Endothelial cell of umbilical vein (primary cell): ENCODE measurements around the gene NSMCE1. TPM values are rescaled to one million over a fixed set of nuclear protein-coding genes. Genes with fewer than 3 reads are reported as not detected.

ENCODE experiments used
- BruUV-seq: library from RNA; stranded (reverse); fragments of 400-500 nt; replicated peaks from 2 replicates; lab custom pipeline; 2021; lab: Mats Ljungman, UMichigan
- CTCF ChIA-PET: fragments of 300-600, 350-600 bp; sonication (Branson Sonifier 250); formaldehyde crosslinking; loops from one replicate; lab custom pipeline; 2021; ENCODE audit warnings: antibody characterized with exemption, inconsistent platforms; lab: Charles Lee
- POLR2A ChIA-PET: fragments of 300-600, 350-600 bp; sonication (Branson Sonifier 250); formaldehyde crosslinking; loops from one replicate; lab custom pipeline; 2021; ENCODE audit warnings: antibody characterized with exemption, inconsistent platforms; lab: Charles Lee
- DNase-seq: peaks from one replicate; pipeline ENCODE4 v3.0.0-alpha.2; 2011; ENCODE audit warnings: low read depth, low spot score
- FAIRE-seq: peaks from 2 replicates; lab custom pipeline; 2011; peaks lifted over from hg19 to GRCh38; lab: Jason Lieb, UNC
- H2AFZ ChIP-seq: 2 replicates; pipeline ENCODE4 v1.6.0; 2012; ENCODE audit warnings: low read depth, low read length, control low read depth, inconsistent platforms
- H3K27ac ChIP-seq: 2 replicates; pipeline ENCODE4 v1.5.1; 2011; ENCODE audit warnings: low read depth, mild to moderate bottlenecking, control low read depth, low read length, moderate library complexity; ENCODE audit not compliant: insufficient read depth
- H3K27me3 ChIP-seq, 2 experiments: 2 replicates each; pipeline versions ENCODE4 v1.6.0 to v1.6.1; 2011; ENCODE audit warnings: low read length in 2 of 2, mixed read lengths in 1 of 2; ENCODE audit not compliant: control insufficient read depth in 2 of 2, insufficient read depth in 2 of 2
- H3K36me3 ChIP-seq, 2 experiments: 2 replicates in 1 of 2; 3 replicates in 1 of 2; pipeline ENCODE4 v1.5.1; 2011; ENCODE audit warnings: low read length in 2 of 2, mild to moderate bottlenecking in 1 of 2, moderate library complexity in 1 of 2; ENCODE audit not compliant: control insufficient read depth in 2 of 2, insufficient read depth in 2 of 2; ENCODE audit errors: extremely low read depth in 1 of 2
- H3K4me1 ChIP-seq: 3 replicates; pipeline ENCODE4 v1.5.1; 2011; ENCODE audit warnings: mild to moderate bottlenecking, low read length; ENCODE audit not compliant: control insufficient read depth, insufficient read depth; ENCODE audit errors: extremely low read depth
- H3K4me2 ChIP-seq: 2 replicates; pipeline ENCODE4 v1.6.1; 2011; ENCODE audit warnings: low read length, control low read depth, mixed read lengths; ENCODE audit not compliant: insufficient read depth
- H3K4me3 ChIP-seq, 3 experiments: fragments of 200-600 bp in 1 of 3; sonication (generic), shearing (Covaris generic) in 1 of 3; replicated peaks in 1 of 3; 2 replicates each; pipeline ENCODE4 v1.5.1; 2011 to 2016; ENCODE audit warnings: control low read depth in 3 of 3, low read length in 3 of 3, mild to moderate bottlenecking in 2 of 3, inconsistent platforms in 1 of 3, low read depth in 1 of 3, moderate library complexity in 1 of 3; ENCODE audit not compliant: insufficient read depth in 1 of 3
- H3K79me2 ChIP-seq: 2 replicates; pipeline ENCODE4 v1.6.0; 2012; ENCODE audit warnings: low read length, inconsistent platforms; ENCODE audit not compliant: control insufficient read depth, insufficient read depth
- H3K9ac ChIP-seq: replicated peaks from 2 replicates; pipeline ENCODE3; 2011; ENCODE audit warnings: low read length, control low read depth; ENCODE audit not compliant: insufficient read depth; ENCODE audit errors: extremely low read depth
- H3K9me1 ChIP-seq: replicated peaks from 3 replicates; pipeline ENCODE4 v1.6.0; 2011; ENCODE audit warnings: mild to moderate bottlenecking, low read length; ENCODE audit not compliant: control insufficient read depth, insufficient read depth; ENCODE audit errors: extremely low read depth
- H3K9me3 ChIP-seq: replicated peaks from 2 replicates; pipeline ENCODE4 v1.5.1; 2012; ENCODE audit warnings: low read length, inconsistent platforms; ENCODE audit not compliant: control insufficient read depth, insufficient read depth
- H4K20me1 ChIP-seq: replicated peaks from 2 replicates; pipeline ENCODE3; 2011; ENCODE audit warnings: mild to moderate bottlenecking, low read length; ENCODE audit not compliant: control insufficient read depth, insufficient read depth; ENCODE audit errors: extremely low read depth
- EZH2 ChIP-seq: IDR thresholded peaks from 2 replicates; pipeline ENCODE4 v1.6.1; 2012; ENCODE audit warnings: borderline replicate concordance, low read depth, mild to moderate bottlenecking, moderate library complexity, low read length, inconsistent platforms; ENCODE audit not compliant: severe bottlenecking
- FOS ChIP-seq: IDR thresholded peaks from 2 replicates; pipeline ENCODE4 v1.6.1; 2011; ENCODE audit warnings: mild to moderate bottlenecking, low read length, moderate library complexity, borderline replicate concordance; ENCODE audit not compliant: insufficient read depth
- GATA2 ChIP-seq: IDR thresholded peaks from 2 replicates; pipeline ENCODE4 v1.7.0; 2011; ENCODE audit warnings: low read depth, mild to moderate bottlenecking, moderate library complexity, mixed read lengths, low read length; ENCODE audit not compliant: insufficient read length, insufficient read depth
- JUN ChIP-seq: IDR thresholded peaks from 2 replicates; pipeline ENCODE4 v1.6.1; 2011; ENCODE audit warnings: borderline replicate concordance, low read depth; ENCODE audit not compliant: insufficient read length, insufficient read depth
- MYC ChIP-seq: IDR thresholded peaks from one replicate; pipeline ENCODE4 v1.6.1; 2011; ENCODE audit warnings: mild to moderate bottlenecking, low read depth, low read length
- POLR2A ChIP-seq: IDR thresholded peaks from 2 replicates; pipeline ENCODE4 v1.6.1; 2012; ENCODE audit warnings: low read depth, mild to moderate bottlenecking, control low read depth, low read length
- POLR2AphosphoS5 ChIP-seq: IDR thresholded peaks from 2 replicates; pipeline ENCODE4 v1.6.1; 2012; ENCODE audit warnings: low read depth, mild to moderate bottlenecking, control low read depth, low read length, moderate library complexity; ENCODE audit not compliant: insufficient read depth
- dilution Hi-C: fragments of 300-500 bp; cut with MboI; formaldehyde crosslinking; loops from one replicate; pipeline ENCODE4 v1.15.0; 2019; ENCODE audit warnings: low sequenced_read_pairs; ENCODE audit not compliant: extremely low pct_ligation_motif_present
- intact Hi-C: fragments of 100-400 bp; cut with micrococcal nuclease; formaldehyde crosslinking; loops from one replicate; pipeline ENCODE4 v1.10.0; 2022
- polyA plus RNA-seq, 4 experiments: library from polyadenylated mRNA; depleted of rRNA in 3 of 4; stranded (reverse) in 3 of 4; unstranded in 1 of 4; fragments of >200 nt; gene quantifications; 2 replicates each; pipeline versions ENCODE4 v1.2.1 to v1.2.3, GENCODE V29; 2011 to 2012; ENCODE audit warnings: missing spikeins in 1 of 4
- total RNA-seq: library from RNA; stranded (reverse); gene quantifications from 2 replicates; pipeline ENCODE4 v1.2.3, GENCODE V29; 2021
- TF ChIP-seq, protein P1 (sequence below): IDR thresholded peaks from 2 replicates; pipeline ENCODE4 v1.6.1; 2011; ENCODE audit not compliant: insufficient read depth, insufficient read length
- TF ChIP-seq, protein P2 (sequence below), 2 donors: IDR thresholded peaks; 1 replicate in 1 of 2; 2 replicates in 1 of 2; pipeline ENCODE4 v1.5.1; 2011; ENCODE audit warnings: low read length in 2 of 2, mild to moderate bottlenecking in 2 of 2, moderate library complexity in 2 of 2, control low read depth in 1 of 2, inconsistent platforms in 1 of 2, low read depth in 1 of 2; ENCODE audit not compliant: insufficient read depth in 1 of 2; ENCODE audit errors: extremely low read depth in 1 of 2

NSMCE1 gene
- total and polyA plus RNA-seq, 2 donors (not counting 3 experiments of a cell fraction or from before 2014, with no cell fraction given) = 23.8 to 42.0 TPM

DNA sequence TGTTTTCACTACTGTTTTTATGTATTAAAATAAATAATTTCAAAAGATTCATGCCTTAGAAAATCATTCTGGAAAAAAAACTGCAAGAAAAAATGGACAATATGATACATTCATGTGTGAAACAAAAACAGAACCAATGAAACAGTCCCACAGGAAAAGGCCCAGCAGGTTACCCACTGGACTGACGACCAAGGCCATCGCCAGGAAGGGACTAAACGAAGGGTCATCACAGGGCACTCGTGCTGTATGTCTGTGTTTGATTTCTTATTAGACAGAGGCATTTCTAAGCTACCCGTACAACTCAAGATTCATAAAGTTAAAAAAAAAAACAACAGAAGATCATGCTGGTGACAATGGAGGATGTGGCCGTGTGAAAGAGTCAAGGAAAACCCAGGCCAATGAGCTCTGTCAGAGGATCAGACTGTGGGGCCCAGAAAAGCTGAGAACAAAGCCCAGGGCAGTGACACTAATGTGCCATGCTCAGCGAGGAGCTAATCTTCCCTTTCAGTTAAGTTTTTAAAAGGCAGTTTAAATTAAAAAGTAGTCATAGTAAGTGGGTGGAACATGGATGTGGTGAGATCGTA is 31.8 kb downstream of the NSMCE1 start:
- Histone ChIP-seq H3K79me2 (no peaks in the 10 kb centered on the region), H3K9me1 (no peaks in the 10 kb centered on the region), H3K4me2 (peak overlapping the region; percentile 31), H3K27me3 (no peaks in the 10 kb centered on the region), H3K9ac (peak overlapping the region; percentile 33), H3K27ac (peak overlapping the region; percentile 99), H3K36me3 (peaks cover 0 to 9% of the 10 kb centered on the region in 2 experiments), H3K4me1 (peaks cover 69% of the 10 kb centered on the region), H4K20me1 (no peaks in the 10 kb centered on the region), H2AFZ (peak overlapping the region; percentile 66), H3K9me3 (no peaks in the 10 kb centered on the region), H3K4me3 (no peak overlapping the region)
- ChIA-PET CTCF (interaction anchor here (0.7 to 15.6 kb wide), 10 partner anchors 10 to 131 kb away, joined by 3 to 299 read pairs (median 10); partner anchors contain the start of gene KDM8), POLR2A (interaction anchor here (1.0 to 1.5 kb wide), 2 partner anchors 90 to 119 kb away, joined by 3 to 4 read pairs; no protein-coding TSS in a partner anchor)
- DNase-seq (no peak), FAIRE-seq (no peak)
- TF ChIP-seq POLR2AphosphoS5 (no peak), FOS (no peak), EZH2 (no peak), MYC (no peak), GATA2 (no peak), JUN (no peak), POLR2A (no peak)
- TF ChIP-seq, protein P1, sequence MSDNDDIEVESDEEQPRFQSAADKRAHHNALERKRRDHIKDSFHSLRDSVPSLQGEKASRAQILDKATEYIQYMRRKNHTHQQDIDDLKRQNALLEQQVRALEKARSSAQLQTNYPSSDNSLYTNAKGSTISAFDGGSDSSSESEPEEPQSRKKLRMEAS = no peak
- TF ChIP-seq, protein P2, sequence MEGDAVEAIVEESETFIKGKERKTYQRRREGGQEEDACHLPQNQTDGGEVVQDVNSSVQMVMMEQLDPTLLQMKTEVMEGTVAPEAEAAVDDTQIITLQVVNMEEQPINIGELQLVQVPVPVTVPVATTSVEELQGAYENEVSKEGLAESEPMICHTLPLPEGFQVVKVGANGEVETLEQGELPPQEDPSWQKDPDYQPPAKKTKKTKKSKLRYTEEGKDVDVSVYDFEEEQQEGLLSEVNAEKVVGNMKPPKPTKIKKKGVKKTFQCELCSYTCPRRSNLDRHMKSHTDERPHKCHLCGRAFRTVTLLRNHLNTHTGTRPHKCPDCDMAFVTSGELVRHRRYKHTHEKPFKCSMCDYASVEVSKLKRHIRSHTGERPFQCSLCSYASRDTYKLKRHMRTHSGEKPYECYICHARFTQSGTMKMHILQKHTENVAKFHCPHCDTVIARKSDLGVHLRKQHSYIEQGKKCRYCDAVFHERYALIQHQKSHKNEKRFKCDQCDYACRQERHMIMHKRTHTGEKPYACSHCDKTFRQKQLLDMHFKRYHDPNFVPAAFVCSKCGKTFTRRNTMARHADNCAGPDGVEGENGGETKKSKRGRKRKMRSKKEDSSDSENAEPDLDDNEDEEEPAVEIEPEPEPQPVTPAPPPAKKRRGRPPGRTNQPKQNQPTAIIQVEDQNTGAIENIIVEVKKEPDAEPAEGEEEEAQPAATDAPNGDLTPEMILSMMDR (IDR thresholded peaks at IDR 0.05; ENCODE audit: extremely low read depth in 1 of 2, insufficient read depth in 1 of 2, low read depth in 1 of 2, low read length in 2 of 2) = no peak
- no TSS peak for BruUV-seq
- dilution Hi-C loops (no loop called here), intact Hi-C loops (no loop called here)
